Measurements from ENCODE around the gene FMNL2.
"Not testable (repeated sequence)": the region's sequence is repeated elsewhere in the genome, so short reads cannot be mapped to it uniquely, and the experiment has no call there.

The FMNL2 gene

DNA sequence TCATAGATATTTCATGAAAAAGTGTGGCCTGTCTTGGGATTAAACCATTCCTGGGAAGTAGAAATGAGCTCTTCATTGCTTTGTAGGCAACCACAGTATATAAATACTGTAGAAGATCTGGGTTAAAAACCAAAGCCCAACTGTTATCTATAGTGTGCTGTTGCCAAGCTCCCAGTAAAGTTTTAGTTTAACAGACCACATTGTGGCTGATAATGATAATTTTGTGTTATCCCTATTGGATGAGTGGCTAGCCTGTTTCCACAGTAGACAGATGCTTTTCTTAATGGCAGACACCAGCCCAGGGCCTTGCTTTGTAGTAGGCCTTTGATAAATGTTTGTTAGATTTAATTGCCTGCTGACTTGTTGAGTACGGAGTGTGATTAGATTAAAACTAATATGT, 52.1 kb downstream of the FMNL2 start:
- TF ChIP-seq, protein P1, sequence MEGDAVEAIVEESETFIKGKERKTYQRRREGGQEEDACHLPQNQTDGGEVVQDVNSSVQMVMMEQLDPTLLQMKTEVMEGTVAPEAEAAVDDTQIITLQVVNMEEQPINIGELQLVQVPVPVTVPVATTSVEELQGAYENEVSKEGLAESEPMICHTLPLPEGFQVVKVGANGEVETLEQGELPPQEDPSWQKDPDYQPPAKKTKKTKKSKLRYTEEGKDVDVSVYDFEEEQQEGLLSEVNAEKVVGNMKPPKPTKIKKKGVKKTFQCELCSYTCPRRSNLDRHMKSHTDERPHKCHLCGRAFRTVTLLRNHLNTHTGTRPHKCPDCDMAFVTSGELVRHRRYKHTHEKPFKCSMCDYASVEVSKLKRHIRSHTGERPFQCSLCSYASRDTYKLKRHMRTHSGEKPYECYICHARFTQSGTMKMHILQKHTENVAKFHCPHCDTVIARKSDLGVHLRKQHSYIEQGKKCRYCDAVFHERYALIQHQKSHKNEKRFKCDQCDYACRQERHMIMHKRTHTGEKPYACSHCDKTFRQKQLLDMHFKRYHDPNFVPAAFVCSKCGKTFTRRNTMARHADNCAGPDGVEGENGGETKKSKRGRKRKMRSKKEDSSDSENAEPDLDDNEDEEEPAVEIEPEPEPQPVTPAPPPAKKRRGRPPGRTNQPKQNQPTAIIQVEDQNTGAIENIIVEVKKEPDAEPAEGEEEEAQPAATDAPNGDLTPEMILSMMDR (conservative IDR thresholded peaks at IDR 0.05; ENCODE audit: low read depth): no peak
- ChIA-PET POLR2A (ENCODE audit: low non-redundant PET) (no interaction called here), CTCF (interaction anchor here (0.5 kb wide), 1 partner anchor 415 kb away, joined by 3 read pairs; no protein-coding TSS in a partner anchor)
- no peak for DNase-seq (ENCODE audit: low spot score)
- no peak overlapping the region for H3K27ac ChIP-seq

DNA sequence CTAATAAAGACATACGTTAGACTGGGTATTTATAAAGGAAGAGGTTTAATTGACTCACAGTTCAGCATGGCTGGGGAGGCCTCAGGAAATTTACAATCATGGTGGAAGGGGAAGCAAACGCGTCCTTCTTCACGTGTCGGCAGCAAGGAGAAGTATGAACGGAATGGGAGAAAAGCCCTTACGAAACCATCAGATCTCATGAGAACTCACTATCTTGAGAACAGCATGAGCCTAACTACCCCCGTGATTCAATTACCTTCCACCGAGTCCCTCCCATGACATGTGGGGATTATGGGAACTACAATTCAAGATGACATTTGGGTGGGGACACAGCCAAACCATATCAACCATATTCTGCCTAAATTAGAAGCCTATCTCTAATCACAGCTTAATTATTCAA, 53.3 kb downstream of the FMNL2 start:
- H3K27ac ChIP-seq; DNase-seq (ENCODE audit: low spot score); CTCF ChIA-PET; POLR2A ChIA-PET (ENCODE audit: low non-redundant PET): not testable (repeated sequence)

DNA sequence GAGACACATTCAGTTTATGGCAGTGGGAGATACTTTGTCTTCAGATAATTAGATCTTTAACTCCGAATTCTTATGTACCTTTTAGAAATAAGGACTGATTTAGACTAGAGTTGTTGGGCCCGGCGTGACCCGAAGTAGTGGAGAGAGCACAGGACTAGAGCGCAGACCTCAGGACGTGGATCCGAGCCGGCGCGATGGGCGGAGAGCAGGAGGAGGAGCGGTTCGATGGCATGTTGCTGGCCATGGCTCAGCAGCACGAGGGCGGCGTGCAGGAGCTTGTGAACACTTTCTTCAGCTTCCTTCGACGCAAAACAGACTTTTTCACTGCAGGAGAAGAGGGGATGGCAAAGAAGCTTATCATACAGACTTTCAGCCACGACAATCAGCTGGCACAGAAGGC, 54.5 kb downstream of the FMNL2 start:
- no peak for DNase-seq (ENCODE audit: low spot score)
- ChIA-PET CTCF (interaction anchor here (0.6 kb wide), 1 partner anchor 54 kb away, joined by 4 read pairs; no protein-coding TSS in a partner anchor), POLR2A (ENCODE audit: low non-redundant PET) (no interaction called here)
- no peak overlapping the region for H3K27ac ChIP-seq
- TF ChIP-seq, protein P1 (conservative IDR thresholded peaks at IDR 0.05; ENCODE audit: low read depth): no peak

DNA sequence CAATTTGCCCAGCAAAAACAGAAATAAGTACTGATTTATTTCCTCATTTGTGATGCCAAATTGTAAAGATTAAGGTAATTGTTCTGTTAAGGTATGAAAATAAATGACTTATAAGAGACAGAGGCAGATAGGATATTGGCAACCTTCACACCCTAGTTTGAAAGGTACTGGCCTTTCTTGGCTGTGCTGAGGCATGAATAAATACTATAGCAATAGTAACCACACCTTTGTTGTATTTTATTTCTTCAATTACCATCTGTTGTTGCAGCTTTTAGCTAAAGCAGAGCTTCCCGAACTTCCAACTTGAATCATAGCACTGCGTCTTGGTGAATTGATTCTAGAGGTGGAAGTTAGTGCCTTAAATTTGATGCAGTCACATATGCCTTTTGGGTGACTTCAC, 55.9 kb downstream of the FMNL2 start:
- POLR2A ChIA-PET (ENCODE audit: low non-redundant PET): no interaction called here
- TF ChIP-seq, protein P1 (conservative IDR thresholded peaks at IDR 0.05; ENCODE audit: low read depth): no peak
- CTCF ChIA-PET: no interaction called here
- H3K27ac ChIP-seq: no peak overlapping the region
- no peak for DNase-seq (ENCODE audit: low spot score)

GRCh38 chr2:152391318-152391717, 56.3 kb downstream of the FMNL2 start:
- POLR2A ChIA-PET (ENCODE audit: low non-redundant PET): interaction anchor here (0.6 kb wide), 1 partner anchor 14 kb away, joined by 4 read pairs; no protein-coding TSS in a partner anchor

GRCh38 chr2:152393377-152393776, 58.4 kb downstream of the FMNL2 start:
- TF ChIP-seq, protein P1 (conservative IDR thresholded peaks at IDR 0.05; ENCODE audit: low read depth): no peak
- POLR2A ChIA-PET (ENCODE audit: low non-redundant PET): no interaction called here
- H3K27ac ChIP-seq: no peak overlapping the region
- DNase-seq (ENCODE audit: low spot score): no peak
- CTCF ChIA-PET: interaction anchor here (0.7 to 1.0 kb wide), 2 partner anchors 125 to 419 kb away, joined by 3 to 4 read pairs; no protein-coding TSS in a partner anchor

More at GRCh38 chr2:152391318-152391717, 56.3 kb downstream of the FMNL2 start:
- no peak for DNase-seq (ENCODE audit: low spot score)
- H3K27ac ChIP-seq: no peak overlapping the region
- TF ChIP-seq, protein P1 (conservative IDR thresholded peaks at IDR 0.05; ENCODE audit: low read depth): no peak
- CTCF ChIA-PET: no interaction called here

GRCh38 chr2:152394326-152394725, 59.4 kb downstream of the FMNL2 start:
- CTCF ChIA-PET: interaction anchor here (0.6 to 1.0 kb wide), 2 partner anchors 124 to 148 kb away, joined by 3 to 4 read pairs; no protein-coding TSS in a partner anchor
- no peak for DNase-seq (ENCODE audit: low spot score)
- POLR2A ChIA-PET (ENCODE audit: low non-redundant PET): no interaction called here
- TF ChIP-seq, protein P1 (conservative IDR thresholded peaks at IDR 0.05; ENCODE audit: low read depth): no peak
- H3K27ac ChIP-seq: no peak overlapping the region
